GM12864 (cell line): ENCODE data around the gene OR2W3.

ENCODE experiments used
- DNase-seq: peaks from one replicate; pipeline ENCODE4 v3.0.0-alpha.2; 2011; ENCODE audit warnings: low read depth
- H3K4me3 ChIP-seq: 2 replicates; pipeline ENCODE4 v1.5.1; 2011; ENCODE audit warnings: mild to moderate bottlenecking, low read depth, low read length, control low read depth
- TF ChIP-seq, protein P1 (sequence below): IDR thresholded peaks from 2 replicates; pipeline ENCODE4 v1.5.1; 2011; ENCODE audit warnings: low read depth, mild to moderate bottlenecking, moderate library complexity, low read length, control low read depth, inconsistent platforms; ENCODE audit errors: missing control alignments

The OR2W3 gene

DNA sequence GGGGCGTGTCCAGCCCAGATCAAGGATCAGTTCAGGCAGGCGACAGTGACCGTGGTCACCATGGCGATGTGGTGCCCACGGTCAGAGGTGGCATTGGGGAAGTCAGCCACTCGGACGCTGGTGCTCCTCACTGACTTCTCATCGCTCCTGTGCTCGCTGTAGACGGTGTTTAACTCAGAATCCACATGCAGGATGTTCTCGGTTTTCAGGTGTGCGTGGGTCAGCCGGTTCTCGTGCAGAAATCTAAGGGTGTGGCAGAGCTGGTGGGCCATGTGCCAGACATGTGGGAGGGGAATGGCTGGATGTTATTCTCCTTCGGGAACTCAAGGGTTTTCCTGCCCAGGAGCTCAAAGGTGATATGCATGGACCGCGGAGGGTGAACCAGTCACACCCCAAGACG is 41.0 kb downstream of the OR2W3 start:
- no peak overlapping the region for H3K4me3 ChIP-seq
- TF ChIP-seq, protein P1, sequence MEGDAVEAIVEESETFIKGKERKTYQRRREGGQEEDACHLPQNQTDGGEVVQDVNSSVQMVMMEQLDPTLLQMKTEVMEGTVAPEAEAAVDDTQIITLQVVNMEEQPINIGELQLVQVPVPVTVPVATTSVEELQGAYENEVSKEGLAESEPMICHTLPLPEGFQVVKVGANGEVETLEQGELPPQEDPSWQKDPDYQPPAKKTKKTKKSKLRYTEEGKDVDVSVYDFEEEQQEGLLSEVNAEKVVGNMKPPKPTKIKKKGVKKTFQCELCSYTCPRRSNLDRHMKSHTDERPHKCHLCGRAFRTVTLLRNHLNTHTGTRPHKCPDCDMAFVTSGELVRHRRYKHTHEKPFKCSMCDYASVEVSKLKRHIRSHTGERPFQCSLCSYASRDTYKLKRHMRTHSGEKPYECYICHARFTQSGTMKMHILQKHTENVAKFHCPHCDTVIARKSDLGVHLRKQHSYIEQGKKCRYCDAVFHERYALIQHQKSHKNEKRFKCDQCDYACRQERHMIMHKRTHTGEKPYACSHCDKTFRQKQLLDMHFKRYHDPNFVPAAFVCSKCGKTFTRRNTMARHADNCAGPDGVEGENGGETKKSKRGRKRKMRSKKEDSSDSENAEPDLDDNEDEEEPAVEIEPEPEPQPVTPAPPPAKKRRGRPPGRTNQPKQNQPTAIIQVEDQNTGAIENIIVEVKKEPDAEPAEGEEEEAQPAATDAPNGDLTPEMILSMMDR: no peak
- DNase-seq: no peak

DNA sequence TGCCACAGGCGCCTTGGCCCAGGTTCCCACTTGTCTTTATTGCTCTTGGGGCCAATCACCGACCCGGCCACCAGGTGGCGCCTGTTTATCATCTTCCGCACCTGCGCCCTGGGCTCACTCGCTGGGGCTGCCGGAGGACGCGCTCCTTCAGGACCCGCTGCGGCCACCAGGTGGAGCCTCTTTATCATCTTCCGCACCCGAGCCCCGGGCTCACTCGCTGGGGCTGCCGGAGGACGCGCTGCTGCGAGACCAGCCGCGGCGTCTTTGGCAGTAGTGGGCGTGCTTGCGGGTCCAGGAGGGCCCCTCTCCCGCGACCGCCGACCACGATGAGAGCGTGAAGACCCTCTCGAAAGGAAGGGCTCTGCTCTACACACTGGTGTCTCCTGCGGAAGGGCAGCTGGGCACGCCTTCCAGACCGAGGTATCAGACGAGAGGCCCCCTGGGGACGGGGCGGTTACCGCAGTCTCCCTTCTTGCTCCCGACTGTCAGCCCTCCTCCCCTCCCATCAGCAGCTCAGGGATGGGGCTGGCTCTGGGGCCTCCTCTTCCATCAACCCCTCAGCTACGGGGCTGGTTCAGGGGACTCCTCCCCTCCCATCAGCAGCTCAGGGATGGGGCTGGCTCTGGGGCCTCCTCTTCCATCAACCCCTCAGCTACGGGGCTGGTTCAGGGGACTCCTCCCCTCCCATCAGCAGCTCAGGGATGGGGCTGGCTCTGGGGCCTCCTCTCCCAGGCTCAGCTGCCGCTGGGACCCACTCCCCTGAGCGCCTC is 41.8 kb downstream of the OR2W3 start:
- DNase-seq: peak; percentile 18
- peak overlapping the region; percentile 35 for H3K4me3 ChIP-seq
- TF ChIP-seq, protein P1: peak; percentile 77

DNA sequence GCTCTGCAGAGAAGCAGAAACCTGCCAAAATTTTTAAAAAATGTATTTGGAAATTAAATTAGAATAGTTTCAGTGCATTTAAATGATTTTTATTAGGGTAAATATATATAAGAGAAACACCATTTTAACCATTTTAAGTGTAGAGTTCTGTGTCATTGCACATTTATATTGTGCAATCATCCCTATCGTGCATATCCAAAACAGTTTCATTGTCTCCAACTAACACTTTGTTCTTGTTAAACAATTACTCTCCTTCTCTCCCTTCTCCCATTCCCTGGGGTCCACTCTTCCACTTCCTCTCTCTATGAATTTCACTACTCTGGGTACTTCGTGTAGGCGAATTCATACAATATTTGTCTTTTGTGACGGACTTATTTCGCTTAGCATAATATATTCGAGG is 47.2 kb downstream of the OR2W3 start:
- DNase-seq: no peak
- no peak overlapping the region for H3K4me3 ChIP-seq
- TF ChIP-seq, protein P1: no peak
